AG09319 (cell line): ENCODE data around the gene QARS1.

Experiments used
- DNase-seq: peaks from one replicate; pipeline ENCODE4 v3.0.0-alpha.2; 2010; ENCODE audit warnings: low read depth; ENCODE audit errors: extremely low read depth
- CTCF ChIP-seq: IDR thresholded peaks from 2 replicates; pipeline ENCODE4 v1.5.1; 2011; ENCODE audit warnings: low read depth, mild to moderate bottlenecking, inconsistent platforms, low read length, moderate library complexity

Gene QARS1

GRCh38 chr3:49134471-49135265, 30.1 kb upstream of the QARS1 start:
- TF ChIP-seq CTCF: no peak
- no peak for DNase-seq

- TF ChIP-seq CTCF: no peak
- peak; percentile 79 for DNase-seq
Observed at GRCh38 chr3:49133226-49133951, 28.8 kb upstream of the QARS1 start.

GRCh38 chr3:49132437-49133225, 28.1 kb upstream of the QARS1 start, which contains the start of gene LAMB2:
TSS of gene LAMB2 (minus strand) at chr3:49133050. CDS start at chr3:49132867, 183 bp downstream.
- peak; percentile 57 for DNase-seq
- TF ChIP-seq CTCF: peak; percentile 32

- no peak for TF ChIP-seq CTCF
- DNase-seq: no peak
Observed at GRCh38 chr3:49132073-49132436, 27.5 kb upstream of the QARS1 start.

- TF ChIP-seq CTCF: no peak
- no peak for DNase-seq
Observed at GRCh38 chr3:49131576-49131975, 27.0 kb upstream of the QARS1 start.

- TF ChIP-seq CTCF: no peak
- DNase-seq: no peak
Observed at GRCh38 chr3:49131040-49131439, 26.5 kb upstream of the QARS1 start.
